ENCODE measurements around the gene STRADA. TPM values are rescaled to one million over a fixed set of nuclear protein-coding genes. Genes with fewer than 3 reads are reported as not detected.

The STRADA gene
- total and polyA plus RNA-seq, 10 of the 15 experiments (the other 5 are each of a cell fraction or from before 2014, with no cell fraction given), result 13.3 to 54.1 (median 44.0) TPM

- TF ChIP-seq CBX3 (IDR thresholded peaks at IDR 0.05; ENCODE audit: borderline replicate concordance, low read depth), result no peak
- no peak for TF ChIP-seq BRCA1 (IDR thresholded peaks at IDR 0.05; ENCODE audit: low read depth, low read length)
Measured at GRCh38 chr17:63658366-63658765, 83.2 kb downstream of the STRADA start (continued).

- 94% methylated on average over 3 of the region's 3 CpGs for WGBS (ENCODE audit: insufficient coverage, insufficient replicate concordance, low lambda C conversion rate, missing lambda C conversion rate)
- DNase-seq (ENCODE audit: low read depth, low spot score) (no peak), FAIRE-seq (no peak), ATAC-seq (no peak)
- no peaks in the 10 kb centered on the region for H3K79me2 ChIP-seq (ENCODE audit: control insufficient read depth, insufficient read depth, low read length)
- POLR2A ChIA-PET, result interaction anchor here (0.6 kb wide), 1 partner anchor 33 kb away, joined by 3 read pairs; no protein-coding TSS in a partner anchor
- no peaks in the 10 kb centered on the region for H3K9me3 ChIP-seq (replicated peaks; ENCODE audit: control insufficient read depth, insufficient read depth, low read length)
- no peak overlapping the region for H3K9ac ChIP-seq (ENCODE audit: control insufficient read depth, insufficient read depth, low read length)
- no peaks in the 10 kb centered on the region for H3K27me3 ChIP-seq (replicated peaks in 1 of 2; ENCODE audit: control insufficient read depth in 2 of 2, insufficient read depth in 2 of 2, low read length in 1 of 2)
- H3K4me3 ChIP-seq, result no peak overlapping the region
- no peak overlapping the region for H3K4me2 ChIP-seq (ENCODE audit: control insufficient read depth, insufficient read depth)
- no peaks in the 10 kb centered on the region; the same call in 1 of the 2 replicates for H3K4me1 ChIP-seq (ENCODE audit: control insufficient read depth, insufficient read depth, low read length)
- peaks cover 2 to 9% of the 10 kb centered on the region in 2 experiments; a peak in 3 of 4 replicates for H3K36me3 ChIP-seq (ENCODE audit: control insufficient read depth in 2 of 2, insufficient read depth in 2 of 2, low read length in 1 of 2)
- H4K20me1 ChIP-seq (ENCODE audit: control insufficient read depth, insufficient read depth), result no peaks in the 10 kb centered on the region
- H3K27ac ChIP-seq (ENCODE audit: control insufficient read depth, insufficient read depth), result no peak overlapping the region
- CTCF ChIA-PET, result interaction anchor here (1.2 to 1.5 kb wide), 2 partner anchors 10 to 208 kb away, joined by 3 read pairs; no protein-coding TSS in a partner anchor
- no peak overlapping the region for H2AFZ ChIP-seq (ENCODE audit: control insufficient read depth, low read depth, low read length)
- BruUV-seq (replicated peaks), result no TSS peak
- RAD21 ChIA-PET (ENCODE audit: unreplicated experiment), result no interaction called here
- TF ChIP-seq ZNF274 (IDR thresholded peaks at IDR 0.05; ENCODE audit: insufficient read depth, insufficient read length), result no peak
- TF ChIP-seq STAT1 (conservative IDR thresholded peaks at IDR 0.05), result no peak
- no peak for TF ChIP-seq REST (IDR thresholded peaks at IDR 0.05; ENCODE audit: low read depth, low read length)
- intact Hi-C loops (cut with micrococcal nuclease; ENCODE audit: unreplicated experiment), result no loop called here
- in situ Hi-C loops (cut with MboI), result no loop called here
- SMC1A ChIA-PET (ENCODE audit: uncharacterized antibody, unreplicated experiment), result interaction anchor here (1.1 to 1.5 kb wide), 3 partner anchors 8 to 25 kb away, joined by 3 to 5 read pairs (median 4); no protein-coding TSS in a partner anchor
Measured at GRCh38 chr17:63657786-63658185, 83.8 kb downstream of the STRADA start.
